GM12875 (cell line): ENCODE data around the gene ACCS.

ENCODE experiments used
- H3K4me3 ChIP-seq: one replicate; pipeline ENCODE4 v1.5.1; 2011; ENCODE audit warnings: low read depth, low read length, control low read depth
- CTCF ChIP-seq: IDR thresholded peaks from 2 replicates; pipeline ENCODE4 v1.5.1; 2011; ENCODE audit warnings: low read depth, mild to moderate bottlenecking, control low read depth, inconsistent platforms, low read length, moderate library complexity, borderline replicate concordance; ENCODE audit not compliant: insufficient read depth

ACCS gene

GRCh38 chr11:44083906-44084305 is 17.8 kb downstream of the ACCS start:
- no peak overlapping the region for H3K4me3 ChIP-seq
- TF ChIP-seq CTCF = no peak

- no peak for TF ChIP-seq CTCF
- no peak overlapping the region for H3K4me3 ChIP-seq
Measured at GRCh38 chr11:44085330-44085729, 19.3 kb downstream of the ACCS start.

DNA sequence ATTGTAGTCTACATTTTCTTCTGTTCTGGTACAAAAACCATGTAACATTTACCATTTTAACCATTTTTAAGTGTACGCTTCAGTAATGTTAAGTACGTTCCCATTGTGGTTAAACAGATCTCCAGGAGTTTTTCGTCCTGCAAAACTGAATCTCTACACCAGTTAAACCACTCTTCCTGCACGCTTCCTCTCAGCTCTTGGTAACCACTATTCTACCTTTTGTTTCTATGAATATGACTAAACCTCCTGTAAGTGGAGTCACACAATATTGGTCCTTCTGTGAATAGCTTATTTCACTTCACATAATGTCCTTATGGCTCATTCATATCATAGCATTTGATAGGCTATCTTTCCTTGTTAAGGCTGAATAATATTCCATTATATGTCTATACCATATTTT is 22.3 kb downstream of the ACCS start:
- no peak for TF ChIP-seq CTCF
- no peak overlapping the region for H3K4me3 ChIP-seq

DNA sequence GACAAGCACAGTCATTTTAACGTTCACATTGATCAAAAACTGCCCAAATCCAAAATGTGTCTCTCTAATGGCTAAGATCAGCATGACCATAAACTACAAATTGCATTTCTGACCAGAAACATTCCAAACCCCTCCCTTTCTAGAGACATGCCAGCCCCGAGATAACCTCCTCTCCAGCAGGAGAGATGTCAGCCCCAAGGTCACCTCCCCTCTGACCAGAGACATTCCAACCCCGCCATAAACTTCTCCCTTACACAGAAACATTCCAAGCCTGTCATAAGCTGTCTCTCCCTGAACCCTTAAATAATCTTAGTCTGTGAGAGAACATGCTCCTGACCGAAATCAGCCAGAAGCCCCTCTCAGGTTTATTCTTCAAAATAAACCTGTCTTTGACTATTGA is 22.8 kb downstream of the ACCS start:
- H3K4me3 ChIP-seq = no peak overlapping the region
- TF ChIP-seq CTCF = no peak

- H3K4me3 ChIP-seq = no peak overlapping the region
- no peak for TF ChIP-seq CTCF
Measured at GRCh38 chr11:44090539-44090938, 24.5 kb downstream of the ACCS start.

DNA sequence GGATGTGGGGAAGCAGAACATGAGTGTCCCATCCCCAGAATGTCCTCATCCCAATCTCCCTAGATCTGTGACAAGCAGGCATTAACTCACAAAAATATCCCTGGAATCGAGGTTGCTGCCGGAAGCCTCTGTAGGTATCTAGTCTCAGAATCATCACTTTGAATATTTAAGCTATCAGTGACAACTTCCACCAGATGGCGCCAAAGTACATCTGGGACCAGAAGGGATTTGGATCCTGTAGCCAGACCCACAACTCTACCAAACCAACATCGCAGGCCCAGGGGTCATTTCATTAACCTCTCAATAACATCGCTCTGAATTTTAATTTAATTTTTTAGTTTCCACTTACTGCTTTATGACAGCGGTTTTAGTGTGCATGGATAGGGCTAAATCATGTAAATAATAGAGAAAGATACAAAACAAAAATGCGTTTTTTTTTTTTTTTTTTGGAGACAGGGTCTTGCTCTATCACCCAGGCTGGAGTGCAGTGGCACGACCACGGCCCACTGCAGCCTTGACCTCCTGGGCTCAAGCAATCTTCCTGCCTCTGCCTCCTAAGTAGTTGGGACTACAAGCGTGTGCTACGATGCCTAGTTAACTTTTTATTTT is 28.3 kb downstream of the ACCS start:
- H3K4me3 ChIP-seq = no peak overlapping the region
- TF ChIP-seq CTCF = peak; percentile 71

DNA sequence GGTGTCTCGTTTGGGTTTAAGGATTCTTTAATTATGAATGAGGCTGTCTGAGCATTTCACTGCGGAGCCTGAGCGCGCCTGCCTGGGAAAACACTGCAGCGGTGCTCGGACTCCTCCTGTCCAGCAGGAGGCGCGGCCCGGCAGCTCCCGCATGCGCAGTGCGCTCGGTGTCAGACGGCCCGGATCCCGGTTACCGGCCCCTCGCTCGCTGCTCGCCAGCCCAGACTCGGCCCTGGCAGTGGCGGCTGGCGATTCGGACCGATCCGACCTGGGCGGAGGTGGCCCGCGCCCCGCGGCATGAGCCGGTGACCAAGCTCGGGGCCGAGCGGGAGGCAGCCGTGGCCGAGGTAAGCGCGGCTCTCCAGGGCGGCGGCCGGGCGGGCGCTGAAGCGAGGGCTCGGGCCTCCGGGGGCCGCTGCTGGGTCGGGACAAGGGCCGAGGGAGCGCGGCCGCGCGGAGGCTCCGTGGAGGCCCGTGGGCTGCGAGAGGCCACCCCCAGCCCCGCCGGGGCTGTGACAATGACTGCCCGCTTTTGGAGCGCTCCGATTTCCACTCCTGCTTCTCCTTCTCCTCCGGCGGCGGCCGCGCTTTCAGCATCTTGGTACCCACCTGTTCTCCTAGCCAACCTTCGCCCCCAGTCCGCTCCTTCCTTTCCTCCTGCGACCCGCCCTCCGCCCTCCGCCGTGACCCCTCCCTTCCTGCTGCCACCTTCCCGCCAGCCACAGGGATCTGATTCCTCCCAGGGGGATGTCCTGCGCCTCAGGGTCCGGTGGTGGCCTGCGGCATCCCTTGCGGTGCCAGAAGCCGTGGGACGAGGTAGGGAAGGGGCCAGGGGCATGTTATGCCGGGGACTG is 29.7 kb downstream of the ACCS start, which contains the start of gene EXT2:
Gene EXT2 (plus strand): TSS at position 173 of the 854 bp plus-strand sequence. CDS start 12,035 bp downstream, outside the sequence.
- peak; percentile 93 for TF ChIP-seq CTCF
- H3K4me3 ChIP-seq = peak within 1 kb of the TSS; percentile 89
